Neural crest cell (in vitro differentiated cells): ENCODE measurements around the gene SCNN1A. TPM values are rescaled to one million over a fixed set of nuclear protein-coding genes. Genes with fewer than 3 reads are reported as not detected.
A peak's percentile ranks its signal among the peaks of the same experiment; 100 is the strongest.

ENCODE experiments used
- DNase-seq: peaks from one replicate; pipeline ENCODE4 v3.0.0; 2021; ENCODE audit warnings: low read depth, mixed read lengths, low spot score
- H3K27ac Mint-ChIP-seq: one replicate; pipeline ENCODE4 v1.8.0; 2021; ENCODE audit warnings: mild to moderate bottlenecking, mixed read lengths; ENCODE audit not compliant: unreplicated experiment
- H3K27me3 Mint-ChIP-seq: 2 replicates; pipeline ENCODE4 v1.8.0; 2021; ENCODE audit warnings: low read depth, mild to moderate bottlenecking, mixed read lengths
- H3K36me3 Mint-ChIP-seq: 2 replicates; pipeline ENCODE4 v1.8.0; 2021; ENCODE audit warnings: low read depth, mild to moderate bottlenecking, mixed read lengths
- H3K4me1 Mint-ChIP-seq: 2 replicates; pipeline ENCODE4 v1.8.0; 2021; ENCODE audit warnings: mixed read lengths
- H3K4me3 Mint-ChIP-seq: one replicate; pipeline ENCODE4 v1.8.0; 2021; ENCODE audit warnings: mild to moderate bottlenecking, mixed read lengths
- H3K9me3 Mint-ChIP-seq: 2 replicates; pipeline ENCODE4 v1.8.0; 2021; ENCODE audit warnings: mixed read lengths
- total RNA-seq: library from RNA; stranded (reverse); gene quantifications from 2 replicates; pipeline ENCODE4 v1.2.1, GENCODE V29; 2021
- TF ChIP-seq, protein P1 (sequence below): fragments of 200-600 bp; sonication (generic); conservative IDR thresholded peaks from 2 replicates; pipeline ENCODE4 v1.5.0; 2021; ENCODE audit warnings: antibody characterized with exemption, mild to moderate bottlenecking

The SCNN1A gene
- total RNA-seq, 1 donor from 2014 or later: not detected

DNA sequence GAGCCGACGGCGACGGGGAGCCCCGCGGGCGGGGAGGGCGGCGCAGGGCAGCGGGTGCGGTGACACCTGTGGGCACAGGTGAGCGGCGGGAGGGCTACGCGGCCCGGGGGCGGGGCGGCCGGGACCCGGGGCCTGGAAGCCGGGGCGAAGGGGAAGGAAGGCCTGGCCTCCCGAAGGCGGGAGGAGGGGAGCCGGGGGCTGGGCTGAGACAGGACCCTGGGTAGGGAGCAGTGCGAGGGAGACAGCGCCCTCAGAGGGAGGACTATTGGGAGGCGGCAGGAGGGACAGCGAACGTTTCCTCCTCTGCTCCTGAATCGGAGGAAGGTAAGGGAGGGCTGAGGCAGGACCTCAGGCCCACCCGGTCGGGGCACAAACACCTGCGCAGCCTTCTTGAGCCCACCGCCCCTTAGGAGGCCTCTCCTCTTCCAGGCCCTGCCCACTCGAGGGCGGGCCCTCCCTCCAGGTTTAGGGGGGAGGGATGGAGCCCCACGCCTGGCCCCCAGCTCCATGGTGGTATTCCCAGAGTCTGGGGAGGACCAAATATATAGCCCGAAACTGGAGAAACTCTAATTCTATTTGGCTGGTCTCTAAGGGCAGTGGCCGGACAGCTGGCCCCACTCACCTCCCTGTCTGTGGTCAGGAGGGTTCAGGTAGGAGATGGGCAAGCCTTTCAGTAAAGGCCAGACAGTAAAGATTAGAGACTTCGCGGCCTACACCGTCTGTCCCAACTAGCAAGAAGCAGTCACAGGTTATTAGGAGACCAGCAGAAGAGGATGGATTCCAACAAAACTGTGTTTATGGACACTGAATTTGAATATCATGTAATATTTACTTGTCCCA is 64.4 kb downstream of the SCNN1A start:
- TF ChIP-seq, protein P1, sequence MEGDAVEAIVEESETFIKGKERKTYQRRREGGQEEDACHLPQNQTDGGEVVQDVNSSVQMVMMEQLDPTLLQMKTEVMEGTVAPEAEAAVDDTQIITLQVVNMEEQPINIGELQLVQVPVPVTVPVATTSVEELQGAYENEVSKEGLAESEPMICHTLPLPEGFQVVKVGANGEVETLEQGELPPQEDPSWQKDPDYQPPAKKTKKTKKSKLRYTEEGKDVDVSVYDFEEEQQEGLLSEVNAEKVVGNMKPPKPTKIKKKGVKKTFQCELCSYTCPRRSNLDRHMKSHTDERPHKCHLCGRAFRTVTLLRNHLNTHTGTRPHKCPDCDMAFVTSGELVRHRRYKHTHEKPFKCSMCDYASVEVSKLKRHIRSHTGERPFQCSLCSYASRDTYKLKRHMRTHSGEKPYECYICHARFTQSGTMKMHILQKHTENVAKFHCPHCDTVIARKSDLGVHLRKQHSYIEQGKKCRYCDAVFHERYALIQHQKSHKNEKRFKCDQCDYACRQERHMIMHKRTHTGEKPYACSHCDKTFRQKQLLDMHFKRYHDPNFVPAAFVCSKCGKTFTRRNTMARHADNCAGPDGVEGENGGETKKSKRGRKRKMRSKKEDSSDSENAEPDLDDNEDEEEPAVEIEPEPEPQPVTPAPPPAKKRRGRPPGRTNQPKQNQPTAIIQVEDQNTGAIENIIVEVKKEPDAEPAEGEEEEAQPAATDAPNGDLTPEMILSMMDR: no peak
- Mint-ChIP-seq H3K27me3 (peaks cover 30% of the 10 kb centered on the region), H3K9me3 (no peaks in the 10 kb centered on the region), H3K36me3 (no peaks in the 10 kb centered on the region), H3K27ac (no peak overlapping the region), H3K4me1 (peaks cover 19% of the 10 kb centered on the region), H3K4me3 (peak overlapping the region; percentile 56)
- no peak for DNase-seq

DNA sequence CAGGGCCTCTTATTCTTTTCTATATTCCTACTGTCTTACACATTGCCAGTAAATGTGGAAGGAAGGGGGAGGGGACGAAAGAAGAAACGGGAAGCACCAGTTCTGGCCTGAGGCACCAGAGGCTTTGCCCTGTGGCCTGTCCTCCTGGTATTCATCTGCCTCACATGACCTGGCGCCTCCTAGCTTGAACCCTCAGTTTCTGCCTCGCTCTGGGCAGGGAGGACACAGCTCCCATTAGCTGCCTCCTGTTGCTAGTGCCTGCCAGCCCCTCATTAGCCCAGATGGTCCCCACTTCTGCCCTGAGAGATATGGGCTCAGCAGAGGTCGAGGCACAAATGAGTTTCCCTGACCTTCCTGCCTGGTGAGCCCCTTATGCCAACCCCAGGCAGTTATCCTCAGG is 67.8 kb downstream of the SCNN1A start:
- TF ChIP-seq, protein P1: no peak
- Mint-ChIP-seq H3K27ac (no peak overlapping the region), H3K9me3 (no peaks in the 10 kb centered on the region), H3K4me3 (peak overlapping the region; percentile 41), H3K36me3 (no peaks in the 10 kb centered on the region), H3K4me1 (peaks cover 15% of the 10 kb centered on the region), H3K27me3 (peaks cover 28% of the 10 kb centered on the region)
- DNase-seq: no peak

DNA sequence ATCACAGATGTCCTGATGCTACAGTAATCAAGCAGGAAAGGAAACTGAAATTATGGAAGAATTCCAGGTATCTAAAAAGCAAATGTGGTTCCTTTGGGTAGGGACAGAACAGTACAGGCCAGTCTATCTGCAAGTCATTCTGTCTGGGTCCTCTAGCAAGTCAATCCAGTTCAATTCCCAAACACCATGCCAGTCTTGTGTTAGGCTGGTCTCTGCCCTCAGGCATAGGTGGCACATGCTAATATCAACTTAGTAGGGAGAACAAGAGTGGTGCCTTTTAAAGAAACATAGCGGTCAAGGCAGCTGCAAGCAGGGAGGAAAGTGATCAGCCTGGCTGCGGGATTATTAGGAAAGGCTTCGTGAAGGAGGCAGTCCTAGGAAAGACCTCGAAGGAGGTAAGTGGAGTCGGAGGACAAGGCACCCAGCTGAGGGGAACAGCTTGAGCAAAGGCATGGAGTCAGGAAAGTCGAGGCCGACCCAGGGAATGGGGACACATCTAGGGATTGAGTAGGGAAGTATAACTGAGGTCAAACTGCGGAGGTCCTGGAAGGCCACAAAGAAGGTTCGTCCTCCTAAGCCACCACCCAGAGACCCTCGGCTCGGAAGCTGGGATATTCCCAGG is 68.7 kb downstream of the SCNN1A start:
- Mint-ChIP-seq H3K9me3 (no peaks in the 10 kb centered on the region), H3K4me1 (peaks cover 15% of the 10 kb centered on the region), H3K27ac (no peak overlapping the region), H3K36me3 (no peaks in the 10 kb centered on the region), H3K27me3 (peaks cover 25% of the 10 kb centered on the region), H3K4me3 (no peak overlapping the region)
- no peak for DNase-seq
- TF ChIP-seq, protein P1: no peak

DNA sequence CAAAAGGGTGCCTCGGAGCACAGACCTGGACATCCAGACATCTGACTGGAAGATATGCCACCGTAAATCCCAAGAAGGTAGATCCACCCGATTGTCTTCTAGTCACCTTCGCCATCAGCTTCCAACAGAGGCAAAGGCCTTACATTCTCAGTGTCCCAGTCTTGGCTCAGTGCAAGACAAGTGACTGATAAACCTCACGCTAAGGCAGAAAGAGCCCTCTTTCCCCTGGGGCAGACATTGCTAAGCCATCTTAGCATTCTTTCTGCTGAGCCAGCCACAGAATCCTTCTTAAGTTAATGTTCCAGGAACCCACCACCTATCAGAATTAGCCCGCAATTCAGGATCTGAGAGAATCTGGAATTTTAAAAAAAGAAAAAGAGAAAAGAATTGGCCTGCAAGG is 69.2 kb downstream of the SCNN1A start:
- TF ChIP-seq, protein P1: no peak
- H3K27ac Mint-ChIP-seq: no peak overlapping the region
- peaks cover 15% of the 10 kb centered on the region for H3K4me1 Mint-ChIP-seq
- no peaks in the 10 kb centered on the region for H3K36me3 Mint-ChIP-seq
- no peak overlapping the region for H3K4me3 Mint-ChIP-seq
- peaks cover 23% of the 10 kb centered on the region for H3K27me3 Mint-ChIP-seq
- DNase-seq: no peak
- no peaks in the 10 kb centered on the region for H3K9me3 Mint-ChIP-seq

- TF ChIP-seq, protein P1: no peak
- Mint-ChIP-seq H3K27me3 (peaks cover 7% of the 10 kb centered on the region), H3K36me3 (no peaks in the 10 kb centered on the region), H3K4me3 (no peak overlapping the region), H3K4me1 (peaks cover 8% of the 10 kb centered on the region), H3K9me3 (no peaks in the 10 kb centered on the region), H3K27ac (no peak overlapping the region)
- DNase-seq: no peak
Observed at GRCh38 chr12:6303071-6303470, 72.3 kb downstream of the SCNN1A start.
